HG02973 (cell line): ENCODE data around the gene ZDHHC8.

Experiments
- ATAC-seq: cut with Tn5 transposase; IDR thresholded peaks from one replicate; pipeline ENCODE4 v1.9.1; 2021; ENCODE audit warnings: moderate library complexity; ENCODE audit not compliant: unreplicated experiment

The ZDHHC8 gene

GRCh38 chr22:20177217-20177911, 45.8 kb downstream of the ZDHHC8 start:
- no peak for ATAC-seq

GRCh38 chr22:20178075-20178914, 46.7 kb downstream of the ZDHHC8 start:
- ATAC-seq: no peak

- ATAC-seq: no peak
Observed at GRCh38 chr22:20178915-20179227, 47.3 kb downstream of the ZDHHC8 start.

GRCh38 chr22:20179455-20180244, 48.0 kb downstream of the ZDHHC8 start:
- no peak for ATAC-seq

- ATAC-seq: no peak
Observed at GRCh38 chr22:20180245-20180630, 48.6 kb downstream of the ZDHHC8 start.

- ATAC-seq: no peak
Observed at GRCh38 chr22:20180640-20181039, 49.0 kb downstream of the ZDHHC8 start.

GRCh38 chr22:20181194-20181883, 49.7 kb downstream of the ZDHHC8 start:
- no peak for ATAC-seq

- ATAC-seq: no peak
Observed at GRCh38 chr22:20181884-20182236, 50.3 kb downstream of the ZDHHC8 start.

- ATAC-seq: no peak
Observed at GRCh38 chr22:20182365-20182764, 50.8 kb downstream of the ZDHHC8 start.

GRCh38 chr22:20183101-20183500, 51.5 kb downstream of the ZDHHC8 start:
- no peak for ATAC-seq

GRCh38 chr22:20183823-20184222, 52.2 kb downstream of the ZDHHC8 start:
- ATAC-seq: no peak

GRCh38 chr22:20184501-20185165, 53.0 kb downstream of the ZDHHC8 start:
- ATAC-seq: no peak

- no peak for ATAC-seq
Observed at GRCh38 chr22:20185750-20186149, 54.1 kb downstream of the ZDHHC8 start.

GRCh38 chr22:20186183-20186870, 54.7 kb downstream of the ZDHHC8 start:
- no peak for ATAC-seq

- ATAC-seq: no peak
Observed at GRCh38 chr22:20186871-20187546, 55.4 kb downstream of the ZDHHC8 start.

- no peak for ATAC-seq
Observed at GRCh38 chr22:20187777-20188566, 56.4 kb downstream of the ZDHHC8 start.

- ATAC-seq: no peak
Observed at GRCh38 chr22:20188567-20188877, 56.9 kb downstream of the ZDHHC8 start.

GRCh38 chr22:20191000-20191515, 59.5 kb downstream of the ZDHHC8 start:
- no peak for ATAC-seq

- no peak for ATAC-seq
Observed at GRCh38 chr22:20191803-20192202, 60.2 kb downstream of the ZDHHC8 start.
